NCI-H524 treated with DMSO at 0.1 percent for 48 hours (cell line): Measurements from ENCODE around the gene PIP5K1C.

ENCODE experiments used
- DNase-seq: peaks from one replicate; lab custom pipeline; 2025; lab: John Stamatoyannopoulos, UW

Gene PIP5K1C

GRCh38 chr19:3693025-3693925, 7.0 kb downstream of the PIP5K1C start:
- peak; percentile 92 for DNase-seq

DNA sequence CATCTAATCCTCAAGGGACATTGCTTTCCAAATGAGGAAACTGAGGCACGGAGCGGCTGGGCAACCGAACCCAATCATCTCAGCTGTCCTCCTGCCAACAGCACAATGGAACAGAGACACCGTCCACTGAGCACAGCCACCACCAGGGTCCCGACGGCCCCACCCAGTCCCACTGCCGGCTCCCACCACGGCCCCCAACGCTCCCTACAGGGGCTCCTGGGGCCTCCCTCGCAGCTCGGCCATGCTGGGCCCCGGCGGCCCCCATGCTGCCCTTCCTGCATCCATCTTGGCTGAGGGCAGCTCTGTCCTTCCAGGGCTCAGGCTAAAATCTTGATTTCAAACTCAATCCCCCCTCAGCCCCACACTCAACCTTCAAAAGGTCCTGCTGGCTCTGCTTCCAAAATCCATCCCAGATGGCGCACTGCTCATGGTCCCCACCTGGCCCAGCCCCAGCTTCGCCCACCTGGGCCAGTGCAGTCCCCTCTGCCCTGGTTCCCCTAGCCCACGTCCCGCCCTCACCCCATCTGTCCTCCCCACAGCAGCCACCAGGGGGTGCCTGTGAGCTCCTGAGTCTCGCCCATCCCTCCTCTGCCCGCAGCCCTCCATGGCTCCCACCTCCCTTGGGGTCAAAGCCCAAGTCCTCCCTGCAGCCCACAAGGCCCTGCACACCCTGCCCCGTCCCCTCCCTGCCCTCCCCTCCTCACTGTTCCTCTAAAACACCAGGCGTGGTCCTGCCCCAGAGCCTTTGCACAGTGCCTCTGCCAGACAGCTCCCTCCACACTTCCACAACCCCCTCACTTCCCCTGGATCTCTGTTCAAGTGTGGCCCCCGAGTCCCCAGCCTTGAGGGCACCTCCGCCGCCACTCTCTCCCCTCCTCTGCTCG, 7.9 kb downstream of the PIP5K1C start:
- peak; percentile 31 for DNase-seq

DNA sequence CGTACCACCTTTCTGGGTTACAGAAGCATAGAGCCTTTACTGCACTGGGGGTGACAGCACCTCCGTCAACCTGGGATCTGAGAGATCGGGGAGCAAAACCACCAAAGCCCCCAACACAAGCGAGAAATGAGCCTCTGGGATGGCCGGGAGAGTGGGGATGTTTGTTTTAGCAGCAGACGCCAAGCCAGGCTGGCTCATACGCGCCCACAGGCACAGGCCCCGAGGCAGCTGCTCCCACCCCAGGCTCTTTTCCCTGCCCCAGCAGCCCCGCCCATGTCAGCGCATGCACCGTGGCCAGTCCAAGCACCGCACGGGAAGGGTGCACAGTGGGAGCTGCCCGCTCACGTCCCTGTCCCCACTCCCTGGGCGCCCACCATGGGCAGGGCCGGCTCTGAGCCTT, 8.5 kb downstream of the PIP5K1C start:
- DNase-seq = no peak

- no peak for DNase-seq
Measured at GRCh38 chr19:3691372-3691716, 8.9 kb downstream of the PIP5K1C start.

DNA sequence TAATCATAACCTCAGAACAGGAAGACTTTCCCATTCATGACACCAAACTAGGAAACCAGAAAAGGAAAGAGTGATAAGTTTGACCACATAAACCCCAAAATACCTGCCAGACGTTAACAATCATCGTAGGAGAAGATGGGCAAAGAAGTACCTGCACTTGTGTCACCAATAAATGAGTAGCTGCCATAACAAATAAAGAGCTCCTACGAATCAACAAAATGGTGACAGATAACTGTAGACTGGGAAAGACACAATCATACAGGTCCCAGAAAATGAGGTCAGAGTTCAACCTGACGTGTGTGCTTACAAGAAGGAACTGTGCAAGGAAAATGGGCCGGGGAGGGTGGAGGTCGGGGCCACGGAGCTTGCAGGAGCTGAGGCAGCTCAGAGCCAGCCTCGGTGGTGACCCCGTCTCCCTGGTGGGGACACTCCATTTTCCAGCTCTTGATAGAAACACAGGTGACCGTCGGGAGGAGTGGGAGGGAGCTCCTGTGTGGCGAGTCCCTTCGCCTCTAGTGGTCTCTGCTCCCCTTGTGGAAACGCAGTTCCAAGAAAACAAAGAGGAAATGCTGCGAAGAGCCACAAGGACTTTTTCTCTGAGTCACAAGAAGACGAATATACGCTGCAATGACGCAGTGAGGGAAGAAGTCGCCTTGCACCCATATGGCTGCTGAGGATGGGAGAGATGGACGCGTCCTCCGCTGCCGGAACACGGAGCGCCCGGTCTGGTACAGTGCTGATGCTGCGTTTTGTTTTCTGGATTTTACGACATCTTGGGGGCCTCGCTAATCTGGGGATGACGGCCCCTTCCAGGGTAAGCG, 9.5 kb downstream of the PIP5K1C start:
- no peak for DNase-seq

DNA sequence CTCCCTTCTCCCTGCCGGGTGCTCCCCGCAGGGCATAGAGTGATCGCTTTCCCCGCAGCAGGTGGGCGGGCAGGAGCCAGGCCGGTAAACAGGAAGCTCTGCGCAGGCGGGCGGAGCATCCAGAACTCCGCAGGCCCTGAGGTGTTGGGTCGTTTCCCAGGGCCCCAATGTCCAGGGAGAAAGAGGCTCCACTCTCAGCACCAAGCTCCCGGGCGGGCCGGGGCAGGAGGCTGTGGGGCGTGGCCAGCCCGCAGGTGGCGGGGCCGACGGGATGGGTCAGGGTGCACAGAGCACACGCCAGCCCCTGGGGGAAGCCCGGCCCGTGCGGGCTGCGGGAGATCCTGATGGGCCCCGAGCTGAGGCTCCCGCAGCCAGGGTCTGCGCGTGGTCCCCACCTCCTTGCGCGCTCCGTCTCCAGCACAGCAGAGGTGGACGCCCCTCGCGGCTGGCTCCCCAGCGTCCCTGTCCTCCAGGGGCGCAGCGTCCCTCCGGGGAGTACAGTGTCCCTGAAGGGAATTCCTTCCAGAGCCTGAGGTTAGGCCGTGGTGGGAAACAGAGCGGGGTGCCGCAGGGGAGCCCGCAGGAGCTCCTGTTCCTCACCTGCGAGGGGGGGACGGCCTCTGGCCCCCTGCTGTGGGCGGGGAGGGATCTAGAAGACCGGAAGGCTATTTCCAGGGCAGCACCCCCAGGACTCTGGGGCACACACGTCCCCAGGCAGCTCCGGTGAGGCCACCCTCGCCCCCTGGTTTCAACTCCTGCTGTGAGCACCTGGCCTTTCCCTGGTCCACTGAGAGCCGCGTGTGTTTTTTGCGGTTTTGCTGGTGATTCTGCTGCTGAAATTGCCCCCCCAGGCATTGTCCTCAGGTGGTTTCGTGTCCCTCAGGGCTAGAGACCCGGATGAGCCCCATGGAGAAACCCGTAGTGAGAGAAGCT, 12.2 kb downstream of the PIP5K1C start:
- DNase-seq = no peak

- no peak for DNase-seq
Measured at GRCh38 chr19:3687393-3687773, 12.9 kb downstream of the PIP5K1C start.

DNA sequence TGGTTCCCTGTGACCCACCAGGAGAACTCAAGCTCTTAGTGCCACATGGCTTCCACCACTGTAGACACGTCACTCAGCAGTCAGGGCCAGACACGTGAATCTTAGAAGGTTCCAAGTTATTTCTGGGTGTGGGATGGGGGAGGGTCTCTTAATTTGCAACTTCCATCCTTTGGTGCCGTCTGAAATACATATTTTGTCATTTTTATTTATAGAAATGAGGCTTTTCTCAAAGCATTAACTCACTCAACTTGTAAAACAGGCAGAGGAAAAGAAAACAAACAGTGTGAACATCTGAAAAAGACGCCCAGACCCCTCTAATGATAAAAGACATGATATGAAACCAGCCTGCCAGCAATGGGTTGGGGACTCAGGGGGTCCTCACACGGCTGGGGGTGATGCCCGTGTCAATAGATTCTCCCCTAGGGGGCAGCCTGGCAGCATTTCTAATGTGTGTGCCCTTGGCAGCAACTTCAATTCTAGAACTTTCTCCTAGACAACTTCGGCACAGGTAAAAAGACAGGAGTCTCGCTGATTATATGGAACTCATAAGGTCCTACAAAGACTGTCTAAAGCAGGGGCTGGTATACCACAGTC, 15.4 kb downstream of the PIP5K1C start:
- no peak for DNase-seq

GRCh38 chr19:3684054-3684816, 16.0 kb downstream of the PIP5K1C start:
- DNase-seq = no peak

- no peak for DNase-seq
Measured at GRCh38 chr19:3683405-3684053, 16.7 kb downstream of the PIP5K1C start.

- no peak for DNase-seq
Measured at GRCh38 chr19:3682741-3683404, 17.4 kb downstream of the PIP5K1C start.

- DNase-seq = no peak
Measured at GRCh38 chr19:3682286-3682685, 18.0 kb downstream of the PIP5K1C start.

GRCh38 chr19:3680939-3681338, 19.3 kb downstream of the PIP5K1C start:
- DNase-seq = no peak

DNA sequence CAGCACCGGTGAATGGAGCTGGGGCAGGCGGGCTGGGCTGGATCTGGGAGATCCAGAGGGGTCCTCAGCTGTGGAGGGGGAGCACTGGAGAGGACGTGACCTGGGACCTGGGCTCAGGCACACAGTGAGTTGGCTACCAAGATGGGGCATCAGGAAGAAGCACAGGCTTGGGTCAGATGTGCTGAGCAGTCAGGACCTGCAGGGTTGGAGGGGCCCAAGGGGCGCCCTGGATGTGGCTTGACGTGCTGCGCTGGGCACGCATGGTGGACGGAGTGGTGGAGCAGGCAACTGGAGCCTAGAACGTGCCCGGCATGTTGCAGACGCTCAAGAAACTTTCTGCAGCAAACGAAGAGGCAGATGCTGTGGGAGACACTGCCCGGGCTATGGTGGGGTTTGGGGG, 20.7 kb downstream of the PIP5K1C start:
- no peak for DNase-seq

DNA sequence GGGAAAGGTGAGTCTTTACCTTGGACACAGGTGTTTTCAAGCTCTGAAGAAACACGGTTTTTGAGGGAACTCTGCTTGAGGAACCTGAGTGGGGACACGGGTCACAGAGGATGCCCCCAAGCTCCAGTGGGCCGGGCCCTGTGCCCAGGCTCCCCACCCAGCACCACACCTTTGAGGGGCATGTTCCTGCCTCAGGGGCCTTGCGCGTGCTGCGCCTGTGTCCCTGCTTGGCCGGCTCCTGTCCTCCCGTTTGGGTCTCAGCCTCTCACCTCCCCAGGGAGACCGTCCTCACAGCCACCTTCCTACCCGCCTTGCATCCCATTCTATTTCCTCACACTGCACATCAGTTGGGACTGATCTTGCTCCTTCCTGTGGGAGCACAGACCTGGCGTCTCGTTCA, 21.1 kb downstream of the PIP5K1C start:
- DNase-seq = no peak

DNA sequence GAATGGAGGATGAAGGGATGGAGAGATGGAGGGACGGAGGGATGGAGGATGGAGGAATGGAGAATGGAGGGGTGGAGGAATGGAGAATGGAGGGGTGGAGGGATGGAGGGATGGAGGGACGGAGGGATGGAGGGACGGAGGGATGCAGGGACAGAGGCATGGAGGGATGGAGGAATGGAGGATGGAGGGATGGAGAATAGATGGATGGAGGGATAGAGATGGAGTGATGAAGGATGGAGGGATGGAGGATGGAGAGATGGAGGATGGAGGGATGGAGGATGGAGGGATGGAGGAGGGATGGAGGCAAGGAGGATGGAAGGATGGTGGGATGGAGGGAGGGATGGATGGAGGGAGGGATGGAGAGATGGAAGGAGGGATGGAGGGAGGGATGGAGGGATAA, 22.1 kb downstream of the PIP5K1C start:
- no peak for DNase-seq

DNA sequence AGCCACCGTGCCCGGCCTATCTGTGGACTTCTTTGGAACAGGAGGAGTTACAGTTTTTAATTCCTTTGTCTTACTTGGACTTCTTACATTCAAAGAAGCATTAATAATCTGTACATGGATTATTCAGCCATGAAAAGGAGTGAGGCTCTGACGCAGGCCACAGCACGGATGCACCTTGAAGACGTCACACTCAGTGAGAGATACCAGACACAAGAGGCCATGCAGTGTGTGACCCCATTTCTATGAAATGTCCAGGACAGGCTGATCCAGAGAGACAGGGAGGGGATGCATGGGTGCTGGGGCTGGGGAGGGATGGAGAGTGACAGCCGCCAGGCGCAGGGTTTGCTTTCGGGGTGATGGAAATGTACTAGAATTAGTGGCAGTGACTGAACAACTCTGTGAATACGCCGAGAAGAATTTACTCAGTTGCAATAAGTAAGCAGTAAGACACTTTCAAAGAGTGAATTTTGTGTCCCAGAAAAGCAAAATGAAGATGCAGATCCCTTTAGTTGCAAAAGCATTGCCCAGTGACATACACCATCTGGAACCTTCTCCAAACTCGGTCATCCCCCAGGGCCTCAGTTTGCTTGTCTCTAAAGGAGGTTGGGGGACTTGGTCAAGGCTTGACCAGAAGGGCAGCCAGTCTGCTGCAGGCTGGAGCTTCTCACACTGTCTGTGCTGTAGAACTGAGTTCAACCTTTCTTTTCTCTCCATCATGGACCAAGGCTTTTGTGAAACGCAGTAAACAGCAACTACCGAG, 25.3 kb downstream of the PIP5K1C start:
- no peak for DNase-seq
